ENCODE results near the gene GBGT1. TPM values are rescaled to one million over a fixed set of nuclear protein-coding genes. Genes with fewer than 3 reads are reported as not detected.
"Not testable (repeated sequence)": the region's sequence is repeated elsewhere in the genome, so short reads cannot be mapped to it uniquely, and the experiment has no call there.

Gene GBGT1
- total RNA-seq, 3 donors from 2014 or later (not counting 1 experiment from before 2014, with no cell fraction given), result 1.4 to 2.2 (median 1.7) TPM

GRCh38 chr9:133208171-133208879, 44.6 kb upstream of the GBGT1 start:
- peaks cover 16% of the 10 kb centered on the region in 2 donors for H3K27me3 Mint-ChIP-seq (ENCODE audit: low read depth in 2 of 2)
- ATAC-seq; DNase-seq; H3K9me3 Mint-ChIP-seq; H3K27ac Mint-ChIP-seq; H3K4me3 ChIP-seq (ENCODE audit: low read length); H3K4me3 Mint-ChIP-seq; H3K9me3 ChIP-seq (ENCODE audit: control insufficient read depth, insufficient read depth, low read length); intact Hi-C loops (cut with micrococcal nuclease); H3K4me1 Mint-ChIP-seq; H3K27ac ChIP-seq (ENCODE audit: low read length); H3K27me3 ChIP-seq (ENCODE audit: control insufficient read depth, insufficient read depth, low read length); H3K4me1 ChIP-seq (ENCODE audit: control insufficient read depth, insufficient read depth, low read length); H3K36me3 Mint-ChIP-seq; H3K36me3 ChIP-seq (ENCODE audit: control insufficient read depth, insufficient read depth, low read length): not testable (repeated sequence)
- 90% methylated on average over 11 of the region's 16 CpGs for WGBS (ENCODE audit: insufficient coverage)

- no peaks in the 10 kb centered on the region for H3K4me1 Mint-ChIP-seq
- no peak overlapping the region for H3K27ac Mint-ChIP-seq
- intact Hi-C loops (cut with micrococcal nuclease), result no loop called here
- peaks cover 12 to 16% of the 10 kb centered on the region in 2 donors for H3K27me3 Mint-ChIP-seq (ENCODE audit: low read depth in 2 of 2)
- no peaks in the 10 kb centered on the region for H3K9me3 ChIP-seq (ENCODE audit: control insufficient read depth, insufficient read depth, low read length)
- H3K4me3 ChIP-seq (ENCODE audit: low read length), result no peak overlapping the region
- no peak for TF ChIP-seq CTCF (IDR thresholded peaks at IDR 0.05)
- no peaks in the 10 kb centered on the region for H3K9me3 Mint-ChIP-seq
- 85% methylated on average over 14 of the region's 16 CpGs for WGBS (ENCODE audit: insufficient coverage)
- DNase-seq (no peak), ATAC-seq (no peak)
- H3K36me3 ChIP-seq (ENCODE audit: control insufficient read depth, insufficient read depth, low read length), result no peaks in the 10 kb centered on the region
- H3K36me3 Mint-ChIP-seq, result no peaks in the 10 kb centered on the region
- no peaks in the 10 kb centered on the region for H3K27me3 ChIP-seq (ENCODE audit: control insufficient read depth, insufficient read depth, low read length)
- H3K4me1 ChIP-seq (ENCODE audit: control insufficient read depth, insufficient read depth, low read length), result no peaks in the 10 kb centered on the region
- H3K27ac ChIP-seq (ENCODE audit: low read length), result no peak overlapping the region
- H3K4me3 Mint-ChIP-seq, result no peak overlapping the region
Measured at GRCh38 chr9:133207540-133208170, 43.9 kb upstream of the GBGT1 start.

- Histone ChIP-seq H3K27me3 (ENCODE audit: control insufficient read depth, insufficient read depth, low read length) (no peaks in the 10 kb centered on the region), H3K27ac (ENCODE audit: low read length) (no peak overlapping the region), H3K36me3 (ENCODE audit: control insufficient read depth, insufficient read depth, low read length) (no peaks in the 10 kb centered on the region), H3K4me1 (ENCODE audit: control insufficient read depth, insufficient read depth, low read length) (no peaks in the 10 kb centered on the region), H3K9me3 (ENCODE audit: control insufficient read depth, insufficient read depth, low read length) (no peaks in the 10 kb centered on the region), H3K4me3 (ENCODE audit: low read length) (no peak overlapping the region)
- DNase-seq (no peak), ATAC-seq (no peak)
- Mint-ChIP-seq H3K36me3 (no peaks in the 10 kb centered on the region), H3K27ac (no peak overlapping the region), H3K9me3 (no peaks in the 10 kb centered on the region), H3K27me3 (ENCODE audit: low read depth in 2 of 2) (peaks cover 12 to 15% of the 10 kb centered on the region in 2 donors), H3K4me1 (no peaks in the 10 kb centered on the region), H3K4me3 (no peak overlapping the region)
- intact Hi-C loops (cut with micrococcal nuclease), result no loop called here
- no peak for TF ChIP-seq CTCF (IDR thresholded peaks at IDR 0.05)
- WGBS (ENCODE audit: insufficient coverage), result 86% methylated on average over 14 of the region's 14 CpGs
Measured at GRCh38 chr9:133207021-133207531, 43.4 kb upstream of the GBGT1 start.

All from natural killer cell (primary cell).